Measurements from ENCODE around the gene OBSCN.

OBSCN gene

DNA sequence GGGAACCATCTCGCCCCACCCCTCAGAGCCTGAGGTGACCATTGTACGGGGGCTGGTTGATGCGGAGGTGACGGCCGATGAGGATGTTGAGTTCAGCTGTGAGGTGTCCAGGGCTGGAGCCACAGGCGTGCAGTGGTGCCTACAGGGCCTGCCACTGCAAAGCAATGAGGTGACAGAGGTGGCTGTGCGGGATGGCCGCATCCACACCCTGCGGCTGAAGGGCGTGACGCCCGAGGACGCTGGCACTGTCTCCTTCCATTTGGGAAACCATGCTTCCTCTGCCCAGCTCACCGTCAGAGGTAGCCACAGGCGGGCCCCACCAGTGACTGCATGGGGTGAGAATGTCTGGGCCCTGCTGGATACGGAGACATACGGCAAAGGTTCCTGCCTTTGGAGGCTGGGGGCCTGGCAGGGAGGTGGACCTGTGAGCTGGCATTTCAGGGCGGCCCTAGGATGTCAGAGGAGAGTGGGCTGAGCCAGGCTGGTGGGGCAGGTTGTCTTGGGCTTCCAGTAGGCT is 100.3 kb downstream of the OBSCN start:
- Histone ChIP-seq H3K4me3 (ENCODE audit: low read length, poor library complexity, severe bottlenecking) (no peak overlapping the region), H3F3A (ENCODE audit: low read depth) (no peaks in the 10 kb centered on the region), H3K9me2 (replicated peaks; ENCODE audit: low read depth, low read length) (no peaks in the 10 kb centered on the region), H4K20me1 (ENCODE audit: insufficient read depth, low read length, poor library complexity, severe bottlenecking) (no peaks in the 10 kb centered on the region), H3K36me3 (ENCODE audit: insufficient read depth, low read length) (no peaks in the 10 kb centered on the region), H3K27me3 (ENCODE audit: insufficient read depth, low read length, poor library complexity, severe bottlenecking) (no peaks in the 10 kb centered on the region), H3K4me2 (ENCODE audit: low read depth, low read length, poor library complexity, severe bottlenecking) (no peak overlapping the region), H3K9ac (ENCODE audit: low read depth, low read length, poor library complexity, severe bottlenecking) (no peak overlapping the region), H3K9me3 (ENCODE audit: insufficient read depth, low read depth, low read length) (peaks cover 19% of the 10 kb centered on the region; the same call in 1 of the 2 replicates), H3K4me1 (ENCODE audit: insufficient read depth, low read length, poor library complexity, severe bottlenecking) (no peaks in the 10 kb centered on the region), H2AFZ (ENCODE audit: low read length) (no peak overlapping the region), H3K79me2 (ENCODE audit: insufficient read depth, low read length) (no peaks in the 10 kb centered on the region)
- TF ChIP-seq EZH2phosphoT487 (IDR thresholded peaks at IDR 0.05; ENCODE audit: borderline replicate concordance) = no peak
- TF ChIP-seq, protein P1, sequence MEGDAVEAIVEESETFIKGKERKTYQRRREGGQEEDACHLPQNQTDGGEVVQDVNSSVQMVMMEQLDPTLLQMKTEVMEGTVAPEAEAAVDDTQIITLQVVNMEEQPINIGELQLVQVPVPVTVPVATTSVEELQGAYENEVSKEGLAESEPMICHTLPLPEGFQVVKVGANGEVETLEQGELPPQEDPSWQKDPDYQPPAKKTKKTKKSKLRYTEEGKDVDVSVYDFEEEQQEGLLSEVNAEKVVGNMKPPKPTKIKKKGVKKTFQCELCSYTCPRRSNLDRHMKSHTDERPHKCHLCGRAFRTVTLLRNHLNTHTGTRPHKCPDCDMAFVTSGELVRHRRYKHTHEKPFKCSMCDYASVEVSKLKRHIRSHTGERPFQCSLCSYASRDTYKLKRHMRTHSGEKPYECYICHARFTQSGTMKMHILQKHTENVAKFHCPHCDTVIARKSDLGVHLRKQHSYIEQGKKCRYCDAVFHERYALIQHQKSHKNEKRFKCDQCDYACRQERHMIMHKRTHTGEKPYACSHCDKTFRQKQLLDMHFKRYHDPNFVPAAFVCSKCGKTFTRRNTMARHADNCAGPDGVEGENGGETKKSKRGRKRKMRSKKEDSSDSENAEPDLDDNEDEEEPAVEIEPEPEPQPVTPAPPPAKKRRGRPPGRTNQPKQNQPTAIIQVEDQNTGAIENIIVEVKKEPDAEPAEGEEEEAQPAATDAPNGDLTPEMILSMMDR (conservative IDR thresholded peaks at IDR 0.05; ENCODE audit: low read length) = no peak

DNA sequence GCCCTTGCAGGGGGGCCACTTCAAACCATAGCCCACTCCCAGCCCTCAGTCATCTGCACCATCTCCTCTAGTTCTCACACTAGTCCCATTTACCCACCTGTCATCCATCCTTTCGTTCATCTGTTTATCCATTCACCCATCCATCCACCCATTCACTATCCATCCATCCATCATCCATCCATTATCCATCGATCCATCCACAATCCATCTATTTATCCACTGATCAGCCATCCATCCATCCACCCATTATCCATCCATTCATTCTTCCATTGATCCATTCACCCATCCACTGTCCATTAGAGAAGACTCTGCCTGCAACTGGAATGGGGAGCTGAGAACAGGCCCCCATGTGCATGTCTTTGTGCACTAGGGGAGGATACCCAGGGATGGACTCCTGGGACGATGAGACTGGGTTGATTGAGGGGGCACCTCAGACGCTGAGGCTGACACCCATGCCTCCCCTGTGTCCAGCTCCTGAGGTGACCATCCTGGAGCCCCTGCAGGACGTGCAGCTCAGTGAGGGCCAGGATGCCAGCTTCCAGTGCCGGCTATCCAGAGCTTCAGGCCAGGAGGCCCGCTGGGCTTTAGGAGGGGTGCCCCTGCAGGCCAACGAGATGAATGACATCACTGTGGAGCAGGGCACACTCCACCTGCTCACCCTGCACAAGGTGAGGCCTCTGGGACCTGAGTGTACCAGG is 100.9 kb downstream of the OBSCN start:
- Histone ChIP-seq H3K9me3 (ENCODE audit: insufficient read depth, low read depth, low read length) (peaks cover 23% of the 10 kb centered on the region; the same call in 1 of the 2 replicates), H3F3A (ENCODE audit: low read depth) (no peaks in the 10 kb centered on the region), H2AFZ (ENCODE audit: low read length) (no peak overlapping the region), H3K4me2 (ENCODE audit: low read depth, low read length, poor library complexity, severe bottlenecking) (no peak overlapping the region), H3K36me3 (ENCODE audit: insufficient read depth, low read length) (no peaks in the 10 kb centered on the region), H3K79me2 (ENCODE audit: insufficient read depth, low read length) (no peaks in the 10 kb centered on the region), H3K9ac (ENCODE audit: low read depth, low read length, poor library complexity, severe bottlenecking) (no peak overlapping the region), H3K9me2 (replicated peaks; ENCODE audit: low read depth, low read length) (no peaks in the 10 kb centered on the region), H3K4me3 (ENCODE audit: low read length, poor library complexity, severe bottlenecking) (no peak overlapping the region), H3K27me3 (ENCODE audit: insufficient read depth, low read length, poor library complexity, severe bottlenecking) (no peaks in the 10 kb centered on the region), H4K20me1 (ENCODE audit: insufficient read depth, low read length, poor library complexity, severe bottlenecking) (no peaks in the 10 kb centered on the region), H3K4me1 (ENCODE audit: insufficient read depth, low read length, poor library complexity, severe bottlenecking) (no peaks in the 10 kb centered on the region)
- TF ChIP-seq EZH2phosphoT487 (IDR thresholded peaks at IDR 0.05; ENCODE audit: borderline replicate concordance) = no peak
- TF ChIP-seq, protein P1 (conservative IDR thresholded peaks at IDR 0.05; ENCODE audit: low read length) = no peak

DNA sequence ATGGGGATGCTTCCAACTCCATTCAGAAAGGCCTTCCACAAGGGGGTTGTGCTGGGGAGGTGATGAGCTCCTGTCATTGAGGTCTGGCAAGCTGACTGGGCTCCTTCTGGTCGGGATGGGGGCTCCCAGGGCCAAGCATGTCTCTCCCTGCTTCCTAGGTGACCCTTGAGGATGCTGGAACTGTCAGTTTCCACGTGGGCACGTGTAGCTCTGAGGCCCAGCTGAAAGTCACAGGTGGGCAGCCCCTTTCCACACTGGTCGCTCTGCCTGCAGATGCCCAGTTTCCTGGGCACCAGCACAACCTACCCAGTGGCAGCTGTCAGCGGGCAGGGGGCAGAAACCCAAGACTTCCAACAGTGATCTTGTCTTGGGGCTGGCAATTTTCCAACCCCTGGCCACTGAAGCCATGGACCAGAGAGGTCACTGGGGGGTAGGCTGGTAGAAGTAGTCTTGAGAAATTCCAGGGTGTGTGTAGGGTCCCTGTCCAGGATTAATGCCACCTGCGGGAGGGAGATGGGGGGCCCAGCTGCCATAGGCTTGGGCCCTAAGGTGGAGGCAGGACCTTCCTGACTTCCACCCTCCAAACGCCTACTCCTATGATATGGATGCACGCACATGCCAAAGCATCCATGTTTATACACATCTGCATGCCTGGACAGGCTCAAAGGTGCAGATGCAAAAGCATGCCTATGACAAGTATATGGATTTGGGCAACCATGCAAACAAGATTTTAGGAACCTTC is 101.7 kb downstream of the OBSCN start:
- no peak overlapping the region for H2AFZ ChIP-seq (ENCODE audit: low read length)
- no peak overlapping the region for H3K4me3 ChIP-seq (ENCODE audit: low read length, poor library complexity, severe bottlenecking)
- H4K20me1 ChIP-seq (ENCODE audit: insufficient read depth, low read length, poor library complexity, severe bottlenecking) = no peaks in the 10 kb centered on the region
- no peaks in the 10 kb centered on the region for H3K79me2 ChIP-seq (ENCODE audit: insufficient read depth, low read length)
- peaks cover 25% of the 10 kb centered on the region; the same call in 1 of the 2 replicates for H3K9me3 ChIP-seq (ENCODE audit: insufficient read depth, low read depth, low read length)
- H3F3A ChIP-seq (ENCODE audit: low read depth) = no peaks in the 10 kb centered on the region
- no peak for TF ChIP-seq EZH2phosphoT487 (IDR thresholded peaks at IDR 0.05; ENCODE audit: borderline replicate concordance)
- TF ChIP-seq, protein P1 (conservative IDR thresholded peaks at IDR 0.05; ENCODE audit: low read length) = no peak
- H3K4me1 ChIP-seq (ENCODE audit: insufficient read depth, low read length, poor library complexity, severe bottlenecking) = no peaks in the 10 kb centered on the region
- H3K9me2 ChIP-seq (replicated peaks; ENCODE audit: low read depth, low read length) = no peaks in the 10 kb centered on the region
- H3K36me3 ChIP-seq (ENCODE audit: insufficient read depth, low read length) = no peaks in the 10 kb centered on the region
- H3K9ac ChIP-seq (ENCODE audit: low read depth, low read length, poor library complexity, severe bottlenecking) = no peak overlapping the region
- no peak overlapping the region for H3K4me2 ChIP-seq (ENCODE audit: low read depth, low read length, poor library complexity, severe bottlenecking)
- H3K27me3 ChIP-seq (ENCODE audit: insufficient read depth, low read length, poor library complexity, severe bottlenecking) = no peaks in the 10 kb centered on the region
